ENCODE results near the gene ANKH.

GRCh38 chr5:14806456-14806855, 65.1 kb downstream of the ANKH start:
- TF ChIP-seq CTCF (IDR thresholded peaks at IDR 0.05; ENCODE audit: borderline replicate concordance, extremely low read depth, low read length, poor library complexity, severe bottlenecking) (no peak), EZH2 (IDR thresholded peaks at IDR 0.05; ENCODE audit: borderline replicate concordance, low read depth, low read length, severe bottlenecking) (no peak)

Measured in DND-41 (cell line).